Activated naive CD4-positive, alpha-beta T cell treated with anti-CD3 and anti-CD28 coated beads, Interleukin-2, amount 50 U/mL, for 72 hours (primary cell): ENCODE data around the gene ALOX12B. TPM values are rescaled to one million over a fixed set of nuclear protein-coding genes. Genes with fewer than 3 reads are reported as not detected.

Experiments
- ATAC-seq, 2 donors: fragments of 150-1000 bp; cut with Tn5 transposase; 2 replicates each; pipeline ENCODE4 v1.10.0; 2021; ENCODE audit warnings: mild to moderate bottlenecking in 2 of 2, moderate library complexity in 2 of 2
- DNase-seq, 2 donors: peaks; one replicate each; pipeline ENCODE4 v3.0.0; 2021 to 2022; ENCODE audit warnings: low spot score in 2 of 2
- H3K27ac Mint-ChIP-seq, 2 donors: one replicate each; pipeline ENCODE4 v1.8.0; 2022; ENCODE audit warnings: mild to moderate bottlenecking in 2 of 2, mixed read lengths in 2 of 2
- H3K36me3 Mint-ChIP-seq, 2 donors: one replicate each; pipeline ENCODE4 v1.8.0; 2022; ENCODE audit warnings: mixed read lengths in 2 of 2
- H3K9me3 Mint-ChIP-seq, 2 donors: one replicate each; pipeline ENCODE4 v1.8.0; 2022; ENCODE audit warnings: mixed read lengths in 2 of 2
- total RNA-seq, 2 donors: library from RNA; stranded (reverse); gene quantifications; one replicate each; pipeline ENCODE4 v1.2.3, GENCODE V29; 2022

The ALOX12B gene
- 1 to 10 TPM; 1.5 to 3.2 TPM for total RNA-seq

DNA sequence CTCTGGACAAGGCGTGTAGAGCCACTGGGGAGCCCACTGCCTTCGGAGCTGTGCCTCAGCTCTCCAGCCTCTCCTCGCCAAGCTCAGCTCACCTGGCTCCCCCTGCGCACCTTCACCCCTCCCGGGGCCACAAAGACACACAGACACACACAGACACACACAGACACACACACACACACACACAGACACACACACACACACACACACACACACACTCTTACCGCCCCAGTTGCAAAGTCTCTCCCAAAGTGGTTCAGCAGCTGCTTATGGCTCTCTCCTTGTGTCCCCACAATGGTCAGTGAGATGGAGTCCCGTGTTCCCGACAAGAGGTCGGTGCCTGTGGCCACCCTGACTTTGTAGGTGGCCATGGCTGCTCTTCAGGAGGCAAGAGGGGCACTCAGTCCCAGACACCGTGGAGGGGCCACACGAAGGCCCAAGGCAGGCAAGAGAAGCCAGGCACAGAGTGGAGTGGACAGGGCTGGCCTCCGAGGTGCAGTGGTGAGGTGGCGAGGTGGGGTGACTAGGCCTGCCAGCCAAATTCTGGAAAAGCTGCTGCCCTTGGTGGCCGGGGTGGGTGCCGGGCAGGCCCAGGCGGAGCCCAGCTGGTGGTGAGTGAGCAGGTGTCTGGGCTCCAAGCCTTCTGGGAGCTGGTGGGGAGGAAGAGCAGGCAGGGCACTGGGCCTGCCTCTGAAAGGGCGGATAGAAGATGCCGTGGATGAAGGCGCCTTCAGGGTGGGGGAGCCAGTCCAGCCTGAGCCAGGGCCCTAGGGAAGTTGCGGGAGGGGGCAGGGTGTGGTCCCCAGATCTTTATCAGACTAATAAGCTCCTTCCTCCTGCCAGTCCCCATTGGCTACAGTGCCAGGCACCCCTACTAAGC lies at the start of gene ALOX12B:
Gene ALOX12B (minus strand): TSS at position 642 of the 877 bp plus-strand sequence. CDS start 274 bp downstream, at position 368.
- ATAC-seq (no peak), DNase-seq (no peak)
- Mint-ChIP-seq H3K9me3 (no peaks in the 10 kb centered on the region), H3K27ac (peak within 1 kb of the TSS in 1 of 2 donors; percentile 74), H3K36me3 (no peaks in the 10 kb centered on the region)

DNA sequence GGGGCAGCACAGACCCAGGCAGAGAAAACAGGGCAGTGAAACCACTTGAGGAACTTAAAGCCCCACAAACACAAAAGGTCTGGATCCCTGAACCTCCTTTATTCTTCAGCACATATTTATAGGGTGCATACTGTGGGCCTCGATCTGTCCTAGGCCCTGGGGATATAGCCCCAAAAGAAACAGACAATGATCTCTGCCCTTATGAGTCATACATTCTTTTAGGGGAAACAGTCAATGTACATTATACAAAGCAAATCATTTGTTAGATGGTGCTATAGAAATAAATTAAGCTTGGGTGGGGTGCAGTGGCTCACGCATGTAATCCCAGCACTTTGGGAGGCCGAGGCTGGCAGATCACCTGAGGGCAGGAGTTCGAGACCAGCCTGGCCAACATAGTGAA lies 46.4 kb upstream of the ALOX12B start:
- DNase-seq (no peak), ATAC-seq (no peak)
- Mint-ChIP-seq H3K9me3 (no peaks in the 10 kb centered on the region), H3K36me3 (no peaks in the 10 kb centered on the region), H3K27ac (no peak overlapping the region)

DNA sequence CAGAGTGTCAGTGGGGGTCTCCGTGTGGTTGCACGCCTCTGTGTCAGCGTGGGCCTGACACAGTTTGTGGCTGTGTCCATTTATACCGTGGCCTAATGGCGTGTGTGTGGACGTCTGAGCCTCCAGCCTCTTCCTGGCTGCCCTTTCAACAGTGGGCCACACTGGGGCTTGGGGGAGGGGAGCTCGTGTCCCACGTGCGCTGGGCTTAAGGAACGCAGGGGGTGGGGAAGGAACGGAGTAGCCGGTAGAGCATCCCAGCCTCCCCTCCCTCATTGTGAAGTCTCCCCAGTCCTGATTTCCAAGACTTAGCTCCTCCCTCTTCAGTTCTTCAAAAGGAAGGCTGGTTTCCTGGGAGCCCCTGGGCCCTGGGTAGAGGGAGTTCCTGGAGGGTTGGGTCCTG lies 45.9 kb upstream of the ALOX12B start:
- ATAC-seq (no peak), DNase-seq (no peak)
- Mint-ChIP-seq H3K9me3 (no peaks in the 10 kb centered on the region), H3K27ac (no peak overlapping the region), H3K36me3 (no peaks in the 10 kb centered on the region)

DNA sequence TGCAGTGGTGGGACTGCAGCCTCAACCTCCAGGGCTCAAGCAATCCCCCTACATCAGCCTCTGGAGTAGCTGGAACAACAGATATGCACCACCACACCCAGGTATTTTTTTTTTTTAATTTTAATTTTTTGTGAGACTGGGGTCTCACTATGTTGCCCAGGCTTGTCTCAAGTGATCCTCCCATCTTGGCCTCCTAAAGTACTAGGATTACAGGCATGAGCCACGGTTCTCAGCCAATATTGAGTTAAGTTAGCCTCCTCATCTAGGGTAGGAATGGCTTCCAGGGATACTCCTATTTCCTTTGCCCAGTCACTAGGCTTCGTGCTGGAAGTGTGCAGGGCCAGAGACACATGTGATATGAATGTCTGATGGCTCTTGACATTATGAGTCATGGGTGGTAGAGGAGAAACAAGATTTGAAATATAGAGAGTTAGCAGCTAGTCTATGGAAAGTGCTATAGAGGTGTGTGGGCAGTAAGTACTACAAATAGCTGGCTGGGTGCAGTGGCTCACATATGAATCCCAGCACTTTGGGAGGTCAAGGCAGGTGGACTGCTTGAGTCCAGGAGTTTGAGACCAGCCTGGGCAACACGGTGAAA lies 44.4 kb upstream of the ALOX12B start:
- no peaks in the 10 kb centered on the region for H3K9me3 Mint-ChIP-seq
- no peak for DNase-seq
- peak; percentile 58 to 64 for ATAC-seq
- peak overlapping the region in 1 of 2 donors; percentile 32 for H3K27ac Mint-ChIP-seq
- peaks cover 0 to 3% of the 10 kb centered on the region in 2 donors for H3K36me3 Mint-ChIP-seq

DNA sequence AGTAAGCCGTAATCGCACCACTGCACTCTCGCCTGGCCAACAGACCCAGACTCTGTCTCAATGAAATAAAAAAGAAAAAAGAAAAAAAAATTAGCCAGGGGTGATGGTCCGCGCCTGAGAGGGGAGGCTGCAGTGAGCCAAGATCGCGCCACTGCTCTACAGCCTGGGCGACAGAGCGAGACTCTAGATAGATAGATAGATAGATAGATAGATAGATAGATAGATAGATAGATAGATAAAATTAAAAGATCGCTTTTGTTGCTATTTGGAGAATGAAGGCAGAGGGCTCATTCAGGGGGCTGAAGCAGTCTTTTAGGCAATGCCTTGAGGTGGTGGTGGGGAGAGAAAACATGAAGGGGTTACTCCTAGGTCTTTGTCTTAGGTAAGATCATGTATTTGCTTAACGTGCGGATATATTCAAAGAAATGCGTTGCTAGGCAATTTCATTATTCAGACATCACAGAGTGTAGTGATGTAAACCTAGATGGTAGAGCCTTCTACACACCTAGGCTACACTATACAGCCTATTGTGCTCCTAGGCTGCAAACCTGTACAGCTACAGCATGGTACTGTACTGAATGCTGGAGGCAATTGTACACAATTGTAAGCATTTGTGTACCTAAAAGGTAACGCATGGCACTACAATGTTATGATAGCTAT lies 40.7 kb upstream of the ALOX12B start:
- no peak for DNase-seq
- ATAC-seq: no peak
- peaks cover 8 to 19% of the 10 kb centered on the region in 2 donors for H3K36me3 Mint-ChIP-seq
- H3K27ac Mint-ChIP-seq: no peak overlapping the region
- no peaks in the 10 kb centered on the region for H3K9me3 Mint-ChIP-seq

DNA sequence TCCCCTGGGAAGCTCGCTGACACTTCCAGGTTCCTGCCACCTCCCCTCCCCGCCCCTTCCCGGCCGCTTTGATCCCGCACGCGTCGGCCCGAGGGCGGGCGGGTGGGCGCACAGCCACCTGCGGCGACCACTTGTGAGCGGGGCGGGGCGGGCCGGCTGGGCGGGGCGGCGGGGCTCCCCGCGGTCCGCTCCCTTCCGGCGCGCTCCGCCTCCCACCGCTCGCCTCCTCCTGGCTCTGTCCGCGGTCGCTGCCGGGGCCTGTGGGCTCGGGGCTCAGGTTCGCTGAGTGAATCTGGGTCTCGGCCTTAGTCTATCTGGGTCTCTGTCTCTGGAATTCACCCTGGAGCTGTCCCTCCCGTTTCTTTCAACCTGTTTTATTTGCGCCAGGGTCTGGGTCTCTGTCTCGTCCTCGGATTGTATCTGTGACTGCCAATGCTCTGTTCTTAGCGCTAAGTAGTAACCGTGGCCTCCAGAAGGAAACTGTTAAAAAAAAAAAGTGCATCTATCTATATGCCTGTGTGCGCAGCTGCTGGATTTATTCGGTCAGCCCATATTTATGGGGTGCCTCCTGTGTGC lies 39.1 kb upstream of the ALOX12B start:
- DNase-seq (peak; percentile 60 to 75), ATAC-seq (peak; percentile 50 to 61)
- Mint-ChIP-seq H3K36me3 (peaks cover 8 to 19% of the 10 kb centered on the region in 2 donors), H3K27ac (peak overlapping the region; percentile 99 to 100), H3K9me3 (no peaks in the 10 kb centered on the region)

DNA sequence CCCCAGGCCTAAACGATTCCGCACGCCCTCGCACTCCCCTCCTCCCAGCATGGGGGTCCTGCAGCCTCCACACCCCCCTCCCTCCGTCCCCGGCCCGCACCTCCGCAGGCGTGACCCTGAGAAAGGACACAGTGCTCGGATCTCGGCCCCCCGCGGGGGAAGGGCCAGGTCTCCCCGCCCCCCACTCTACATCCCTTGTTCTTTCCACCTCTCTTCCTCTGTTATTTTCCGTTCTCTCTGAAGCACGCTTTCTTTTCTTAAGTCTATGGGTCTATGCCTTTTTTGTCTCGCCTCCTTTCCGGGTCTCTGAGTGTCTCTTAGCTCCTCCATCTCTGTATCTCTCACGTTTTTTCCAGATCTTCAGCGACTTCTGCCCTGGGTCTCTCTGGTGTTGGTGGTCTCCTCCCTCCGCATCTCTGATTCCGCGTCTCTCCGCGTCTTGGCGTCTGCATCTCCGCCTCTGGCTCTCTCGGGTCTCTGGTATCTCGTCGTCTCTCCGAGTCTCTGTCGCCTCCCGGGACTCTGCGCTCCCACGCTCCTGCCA lies 38.5 kb upstream of the ALOX12B start:
- peak; percentile 48 to 72 for DNase-seq
- peak; percentile 2 to 8 for ATAC-seq
- no peaks in the 10 kb centered on the region for H3K9me3 Mint-ChIP-seq

DNA sequence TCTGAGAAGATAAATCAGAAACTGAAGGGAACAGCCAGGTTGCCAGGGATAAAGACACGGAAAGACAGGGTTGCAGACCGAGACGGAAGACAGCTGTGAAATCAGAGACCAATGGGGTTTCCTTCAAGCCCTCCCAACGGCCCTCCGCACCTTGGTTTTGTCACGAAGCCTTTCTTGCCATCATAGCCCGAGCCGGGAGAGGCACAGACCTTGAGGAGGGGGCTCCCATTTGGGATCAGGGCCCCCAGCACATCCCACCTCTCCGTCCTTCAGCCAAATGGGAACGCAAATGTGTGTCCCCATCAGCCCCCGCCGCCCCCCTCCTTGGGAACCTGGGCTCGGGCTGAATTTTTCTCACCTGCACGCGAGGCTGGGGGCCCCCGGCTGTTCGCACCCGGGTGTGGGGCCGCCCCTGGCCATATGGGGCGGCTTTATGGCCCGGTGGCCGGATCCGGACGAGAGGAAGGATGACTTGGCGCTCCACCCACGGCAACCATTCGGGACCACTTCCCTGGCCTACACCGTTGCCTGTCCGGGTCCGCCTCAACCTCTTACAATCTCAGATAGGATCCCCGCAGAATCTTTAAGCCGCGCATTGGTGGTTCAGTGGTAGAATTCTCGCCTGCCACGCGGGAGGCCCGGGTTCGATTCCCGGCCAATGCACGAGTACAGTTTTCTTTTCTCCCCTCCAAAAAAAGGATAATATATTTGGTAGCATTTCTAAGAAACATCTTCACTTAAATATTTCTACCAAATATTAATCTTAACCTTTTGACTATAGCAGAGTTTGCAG lies 37.8 kb upstream of the ALOX12B start:
- ATAC-seq (peak; percentile 33 to 49), DNase-seq (peak; percentile 88 to 95)
- Mint-ChIP-seq H3K9me3 (no peaks in the 10 kb centered on the region), H3K27ac (peak overlapping the region; percentile 99 to 100), H3K36me3 (peaks cover 8 to 19% of the 10 kb centered on the region in 2 donors)

More for the DNA sequence above, 38.5 kb upstream of the ALOX12B start:
- Mint-ChIP-seq H3K36me3 (peaks cover 8 to 19% of the 10 kb centered on the region in 2 donors), H3K27ac (peak overlapping the region; percentile 99 to 100)

DNA sequence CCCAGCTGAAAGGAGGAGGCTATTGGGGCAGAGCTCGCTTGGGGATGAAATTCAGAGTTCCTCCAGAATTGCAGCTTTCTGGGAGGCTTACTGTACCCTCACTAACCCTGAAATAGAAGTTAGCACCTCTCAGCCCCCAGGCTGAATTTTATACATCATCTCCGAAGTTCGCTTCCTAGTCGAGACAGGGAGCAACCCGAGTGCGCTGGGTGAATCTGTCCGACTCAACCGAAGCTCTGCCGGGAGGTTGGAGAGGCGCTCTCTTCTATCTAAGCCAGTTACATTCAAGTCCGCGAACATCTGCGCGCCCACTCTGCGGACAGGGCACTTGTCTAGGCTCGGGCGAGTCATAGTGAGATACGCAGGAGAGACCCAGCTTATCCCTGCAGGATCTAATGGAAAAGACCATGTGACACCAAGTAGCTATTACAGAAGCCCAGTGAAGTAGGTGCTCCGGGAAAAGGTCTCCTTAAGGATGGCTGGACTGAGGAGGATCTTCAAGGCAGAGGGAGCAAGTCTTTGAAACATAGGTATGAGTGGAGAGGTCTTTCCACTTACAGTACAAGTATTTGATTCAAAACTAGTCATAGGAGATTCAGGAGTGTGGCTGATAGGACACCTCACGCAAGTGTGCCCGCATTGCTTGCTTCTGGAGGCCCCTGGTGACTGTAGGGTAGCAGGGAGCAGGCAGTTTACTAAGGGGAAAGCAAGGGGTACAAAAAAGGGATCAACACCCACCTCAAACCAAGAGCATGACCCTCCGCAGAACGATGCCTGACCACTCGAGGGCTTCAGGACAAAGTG lies 37.0 kb upstream of the ALOX12B start:
- Mint-ChIP-seq H3K36me3 (peaks cover 8 to 19% of the 10 kb centered on the region in 2 donors), H3K9me3 (no peaks in the 10 kb centered on the region), H3K27ac (peak overlapping the region; percentile 99 to 100)
- ATAC-seq (peak in 1 of 2 donors; percentile 7), DNase-seq (peak in 1 of 2 donors; percentile 34)

DNA sequence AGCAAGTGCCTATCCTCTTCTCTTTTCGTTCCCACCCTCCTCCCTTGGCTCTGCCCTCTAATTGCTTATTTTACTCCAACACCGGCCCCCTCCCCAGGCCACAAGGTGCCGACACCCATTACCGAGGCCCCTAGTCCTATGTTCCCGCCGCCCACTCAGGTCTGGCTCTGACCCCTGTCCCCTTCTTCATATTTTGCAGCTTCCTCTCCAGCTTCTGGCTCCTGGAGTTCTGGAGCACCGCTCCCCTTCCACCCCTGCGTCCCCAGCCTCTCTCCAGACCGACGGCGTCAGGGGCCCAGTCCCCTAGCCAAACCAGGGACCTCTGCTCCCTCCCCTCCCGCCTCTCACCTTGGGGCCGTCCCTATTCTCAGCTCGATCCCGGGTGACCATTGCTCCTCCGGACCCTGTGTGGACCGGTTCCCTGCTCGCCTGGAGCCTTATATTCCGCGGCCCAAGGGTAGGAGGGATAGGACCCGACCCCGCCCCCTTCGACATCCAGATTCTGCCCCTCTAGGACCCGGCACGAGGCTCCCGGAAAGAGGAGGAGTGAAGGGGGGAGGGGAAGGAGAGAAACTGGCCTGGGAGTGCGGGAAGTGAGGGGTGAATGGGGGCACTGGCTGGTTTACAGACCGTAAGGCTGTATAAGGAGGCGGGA lies 36.3 kb upstream of the ALOX12B start, which contains the start of gene HES7:
Gene HES7 (minus strand): TSS at position 412 of the 655 bp plus-strand sequence. CDS start 22 bp downstream, at position 390.
- ATAC-seq: no peak
- Mint-ChIP-seq H3K36me3 (peaks cover 8 to 19% of the 10 kb centered on the region in 2 donors), H3K27ac (peak within 1 kb of the TSS; percentile 99 to 100), H3K9me3 (no peaks in the 10 kb centered on the region)
- DNase-seq: peak in 1 of 2 donors; percentile 24

DNA sequence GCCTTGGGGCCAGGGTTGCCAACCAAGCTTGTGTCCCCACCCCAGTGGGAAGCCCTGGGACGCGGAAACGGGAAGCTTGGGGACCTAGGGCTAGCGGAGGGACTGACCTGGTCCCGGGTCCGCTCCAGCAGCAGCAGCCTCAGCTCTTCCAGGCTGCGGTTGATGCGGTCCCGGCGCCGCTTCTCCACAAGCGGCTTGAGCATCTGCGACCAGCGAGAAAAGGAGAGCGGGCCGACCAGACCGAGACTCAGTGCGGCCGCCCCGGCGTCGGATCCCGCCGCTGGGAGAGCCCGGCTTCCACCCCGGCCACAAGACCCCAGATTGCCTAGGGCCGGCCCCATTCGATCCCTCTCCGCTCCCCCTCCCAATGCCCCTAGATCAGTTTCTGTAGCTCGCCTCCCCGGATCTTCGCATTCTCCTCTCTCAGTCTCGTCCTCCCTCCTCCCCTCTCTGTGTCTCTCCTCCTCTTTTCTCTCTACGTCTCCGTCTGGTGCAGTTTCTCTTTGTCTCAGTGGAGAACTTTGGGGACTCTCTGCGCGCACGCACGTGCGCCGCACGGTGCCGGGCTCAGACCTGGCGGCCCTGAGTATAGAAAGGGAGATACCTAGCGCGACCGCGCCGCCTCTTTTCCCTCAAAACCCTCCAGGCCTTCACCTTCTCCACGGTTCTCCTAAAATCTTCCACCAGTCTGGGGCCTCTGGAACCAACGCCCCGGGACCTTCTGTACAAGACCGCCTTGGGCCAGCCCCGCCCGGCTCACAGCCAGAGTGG lies 35.6 kb upstream of the ALOX12B start:
- ATAC-seq (peak in 1 of 2 donors; percentile 19), DNase-seq (peak; percentile 60 to 65)
- Mint-ChIP-seq H3K27ac (peak overlapping the region; percentile 20 to 57), H3K36me3 (peaks cover 8 to 19% of the 10 kb centered on the region in 2 donors), H3K9me3 (no peaks in the 10 kb centered on the region)

DNA sequence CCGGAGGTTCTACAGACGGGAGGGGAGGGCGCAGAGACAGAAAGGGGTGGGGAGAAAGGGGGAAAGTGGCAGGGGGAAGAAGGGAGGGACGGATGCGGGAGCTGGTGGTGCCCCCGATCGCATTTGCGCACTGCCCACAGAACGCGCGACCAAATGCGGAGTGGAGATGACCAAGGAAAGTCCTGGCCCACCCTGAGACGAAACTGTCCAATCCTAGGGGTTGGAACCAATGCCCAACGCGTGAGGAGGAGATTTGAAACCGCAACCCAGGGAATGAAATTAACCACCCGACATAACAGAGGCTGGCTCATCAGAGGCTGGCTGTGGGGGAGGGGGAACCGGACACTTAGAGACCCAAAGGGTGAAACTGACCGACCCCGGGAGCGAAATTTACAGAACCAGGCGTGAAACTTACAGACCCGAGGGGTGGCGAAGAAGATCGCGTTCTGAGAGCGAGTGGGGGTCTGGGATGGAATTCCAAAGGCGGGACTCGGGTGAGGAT lies 35.0 kb upstream of the ALOX12B start:
- DNase-seq (peak in 1 of 2 donors; percentile 33), ATAC-seq (no peak)
- no peak overlapping the region for H3K27ac Mint-ChIP-seq
- H3K9me3 Mint-ChIP-seq: no peaks in the 10 kb centered on the region
- H3K36me3 Mint-ChIP-seq: peaks cover 8 to 19% of the 10 kb centered on the region in 2 donors

DNA sequence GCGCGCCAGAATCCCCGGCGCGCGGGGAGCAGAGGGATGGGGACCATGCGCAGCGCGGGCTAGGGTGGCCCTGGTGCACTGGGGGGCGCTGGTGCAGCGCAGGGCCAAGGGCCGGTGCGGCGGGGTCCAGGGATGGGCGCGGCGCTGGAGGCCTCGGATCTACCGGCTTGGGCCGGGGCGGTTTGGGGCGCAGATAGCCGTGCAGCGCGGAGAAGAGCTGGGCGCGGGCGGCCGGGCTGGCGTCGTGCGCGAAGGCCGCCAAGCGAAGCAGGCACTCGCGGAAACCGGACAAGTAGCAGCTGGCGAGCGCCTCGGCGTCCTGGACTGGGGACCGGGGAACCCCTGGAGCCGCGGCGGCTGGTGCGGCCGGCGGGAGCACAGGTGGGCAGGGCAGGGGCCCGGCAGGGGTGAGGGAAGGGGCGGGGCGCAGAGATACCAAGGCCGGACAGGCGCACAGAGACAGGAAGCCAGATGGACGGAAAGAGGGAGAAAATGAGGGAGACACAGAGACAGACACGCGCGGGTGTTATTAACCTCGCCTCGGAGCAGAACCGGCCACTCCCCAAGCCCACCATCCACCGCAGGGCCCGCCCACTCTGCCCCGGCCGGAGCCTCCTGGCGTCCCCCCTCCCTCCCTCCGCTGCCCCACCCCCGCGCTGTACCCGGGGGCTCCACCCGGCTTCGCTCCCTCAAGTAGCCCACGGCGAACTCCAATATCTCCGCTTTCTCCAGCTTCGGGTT lies 34.3 kb upstream of the ALOX12B start:
- ATAC-seq (peak; percentile 13 to 25), DNase-seq (peak; percentile 73 to 74)
- Mint-ChIP-seq H3K9me3 (no peaks in the 10 kb centered on the region), H3K27ac (no peak overlapping the region), H3K36me3 (peaks cover 8 to 15% of the 10 kb centered on the region in 2 donors)
